HL-60 (cell line): ENCODE results near the gene BBS9.

ENCODE experiments used
- POLR2AphosphoS5 ChIP-seq: IDR thresholded peaks from 2 replicates; pipeline ENCODE4 v1.6.1; 2012; ENCODE audit warnings: low read depth
- TF ChIP-seq, protein P1 (sequence below): IDR thresholded peaks from one replicate; pipeline ENCODE4 v1.5.1; 2011; ENCODE audit warnings: low read length, control low read depth, inconsistent platforms; ENCODE audit not compliant: insufficient read depth

DNA sequence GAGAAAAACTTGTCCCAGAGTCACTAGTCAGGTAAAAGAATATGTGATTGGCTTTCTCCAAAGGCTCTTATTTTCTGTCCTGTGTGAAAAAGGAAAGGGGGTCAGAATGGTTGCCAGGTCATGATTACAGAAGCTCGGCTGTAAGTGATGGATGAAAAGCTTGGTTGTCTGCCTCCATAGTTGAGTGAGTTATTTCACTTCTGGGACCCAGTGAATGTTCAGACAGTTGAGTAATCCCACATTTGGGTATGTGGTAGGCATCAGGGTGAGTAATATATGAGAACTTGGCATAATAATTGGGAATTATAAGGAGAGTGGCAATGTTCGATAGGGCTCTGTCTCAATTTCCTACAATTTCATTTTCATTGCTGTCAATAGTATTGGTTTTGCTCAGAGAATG, 72.5 kb downstream of the BBS9 start:
- TF ChIP-seq, protein P1, sequence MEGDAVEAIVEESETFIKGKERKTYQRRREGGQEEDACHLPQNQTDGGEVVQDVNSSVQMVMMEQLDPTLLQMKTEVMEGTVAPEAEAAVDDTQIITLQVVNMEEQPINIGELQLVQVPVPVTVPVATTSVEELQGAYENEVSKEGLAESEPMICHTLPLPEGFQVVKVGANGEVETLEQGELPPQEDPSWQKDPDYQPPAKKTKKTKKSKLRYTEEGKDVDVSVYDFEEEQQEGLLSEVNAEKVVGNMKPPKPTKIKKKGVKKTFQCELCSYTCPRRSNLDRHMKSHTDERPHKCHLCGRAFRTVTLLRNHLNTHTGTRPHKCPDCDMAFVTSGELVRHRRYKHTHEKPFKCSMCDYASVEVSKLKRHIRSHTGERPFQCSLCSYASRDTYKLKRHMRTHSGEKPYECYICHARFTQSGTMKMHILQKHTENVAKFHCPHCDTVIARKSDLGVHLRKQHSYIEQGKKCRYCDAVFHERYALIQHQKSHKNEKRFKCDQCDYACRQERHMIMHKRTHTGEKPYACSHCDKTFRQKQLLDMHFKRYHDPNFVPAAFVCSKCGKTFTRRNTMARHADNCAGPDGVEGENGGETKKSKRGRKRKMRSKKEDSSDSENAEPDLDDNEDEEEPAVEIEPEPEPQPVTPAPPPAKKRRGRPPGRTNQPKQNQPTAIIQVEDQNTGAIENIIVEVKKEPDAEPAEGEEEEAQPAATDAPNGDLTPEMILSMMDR = no peak
- TF ChIP-seq POLR2AphosphoS5 = no peak
